NCI-H1105 treated with DMSO at 0.1 percent for 48 hours (cell line): Measurements from ENCODE around the gene MED13L.

Source experiments
- DNase-seq: peaks from one replicate; lab custom pipeline; 2025; lab: John Stamatoyannopoulos, UW

The MED13L gene

DNA sequence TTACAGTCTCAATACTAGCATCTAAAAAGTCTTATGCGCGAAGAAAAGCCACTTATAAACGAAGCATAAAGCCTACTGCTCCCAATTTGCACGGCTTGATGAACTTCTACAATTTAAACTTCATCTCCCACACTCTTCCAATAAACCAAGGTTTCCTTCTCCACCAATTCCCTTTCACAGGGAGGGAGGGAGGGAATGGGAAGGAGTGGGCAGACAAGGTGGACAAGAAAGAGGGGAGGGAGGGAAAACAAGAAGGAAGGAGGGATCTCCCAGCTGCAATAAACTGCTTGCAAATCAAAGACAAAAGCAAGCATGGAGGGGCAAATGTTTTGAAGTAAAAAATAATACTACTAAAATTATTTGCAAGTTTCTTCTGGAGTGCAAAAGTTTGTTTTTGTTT lies 64.5 kb downstream of the MED13L start:
- no peak for DNase-seq

DNA sequence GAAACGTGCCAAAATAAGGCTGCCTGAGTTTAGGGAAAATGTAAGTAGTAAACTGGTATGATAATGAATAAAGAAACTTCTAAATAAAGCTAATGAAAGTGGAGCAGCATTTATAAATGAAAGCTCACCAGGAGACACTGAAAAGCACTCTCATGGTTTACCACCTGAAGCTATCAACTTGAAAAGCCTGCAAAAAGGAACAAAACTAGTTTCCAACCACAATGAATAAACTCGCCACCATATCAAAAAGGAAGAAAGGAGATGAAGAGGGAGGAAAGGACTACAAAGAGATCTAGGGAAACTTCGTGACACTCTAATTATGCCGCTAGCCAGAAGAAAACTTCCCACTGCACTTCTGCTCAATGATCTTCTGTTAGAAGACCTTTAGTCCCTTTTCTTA lies 66.7 kb downstream of the MED13L start:
- DNase-seq = no peak

DNA sequence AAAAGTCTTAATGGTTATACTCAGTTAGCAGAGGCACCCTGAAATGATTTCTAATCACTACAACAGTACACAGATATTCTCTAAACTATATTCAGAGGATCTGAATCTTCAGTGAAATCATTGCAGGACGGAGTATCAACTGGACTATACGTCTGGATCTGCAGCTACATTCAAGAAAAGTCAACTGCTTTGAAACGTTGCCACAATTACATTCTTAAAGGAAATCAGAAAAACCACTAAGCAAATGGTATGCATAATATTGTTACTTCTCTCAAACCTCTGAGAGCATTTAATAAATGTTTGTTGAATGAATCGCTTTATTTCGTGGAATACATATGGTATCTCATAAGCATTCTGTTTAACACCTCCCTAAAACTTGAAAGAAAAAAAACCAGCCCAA lies 67.4 kb downstream of the MED13L start:
- no peak for DNase-seq

DNA sequence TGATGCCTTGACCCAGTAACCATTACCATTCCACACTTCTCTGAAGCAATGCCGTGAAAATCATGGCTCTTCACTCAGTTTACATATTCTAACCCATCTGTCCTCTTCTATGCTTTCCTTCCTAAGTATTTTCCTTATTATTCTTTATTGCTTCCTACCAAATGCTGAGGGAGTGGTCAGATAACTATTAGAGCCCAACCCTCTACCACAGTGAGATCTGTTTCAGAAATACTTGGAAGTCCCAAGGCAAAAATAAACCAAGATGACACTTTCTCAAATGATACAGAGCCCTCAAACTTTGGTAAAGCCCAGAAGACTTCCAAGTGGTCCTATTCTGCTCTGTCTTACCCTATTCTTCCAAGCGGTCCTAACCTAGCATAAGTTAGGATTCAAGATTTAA lies 68.0 kb downstream of the MED13L start:
- DNase-seq = no peak

DNA sequence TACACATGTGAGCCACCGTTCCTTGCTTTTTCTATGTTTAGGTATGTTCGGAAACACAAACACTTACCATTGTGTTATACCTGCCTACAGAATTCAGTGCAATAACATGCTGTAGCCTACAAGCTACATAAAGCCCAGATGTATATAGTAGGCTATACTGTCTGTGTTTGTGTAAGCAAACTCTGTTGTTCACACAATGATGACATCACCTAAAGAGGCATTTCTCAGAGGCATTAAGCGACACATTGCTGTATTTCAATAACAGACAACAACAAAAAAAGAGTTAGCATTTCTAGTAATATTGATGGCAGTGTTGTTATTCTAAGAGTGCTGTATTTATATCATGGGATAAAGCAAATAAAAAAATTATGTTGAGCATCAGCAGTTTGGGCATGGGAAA lies 70.2 kb downstream of the MED13L start:
- no peak for DNase-seq

DNA sequence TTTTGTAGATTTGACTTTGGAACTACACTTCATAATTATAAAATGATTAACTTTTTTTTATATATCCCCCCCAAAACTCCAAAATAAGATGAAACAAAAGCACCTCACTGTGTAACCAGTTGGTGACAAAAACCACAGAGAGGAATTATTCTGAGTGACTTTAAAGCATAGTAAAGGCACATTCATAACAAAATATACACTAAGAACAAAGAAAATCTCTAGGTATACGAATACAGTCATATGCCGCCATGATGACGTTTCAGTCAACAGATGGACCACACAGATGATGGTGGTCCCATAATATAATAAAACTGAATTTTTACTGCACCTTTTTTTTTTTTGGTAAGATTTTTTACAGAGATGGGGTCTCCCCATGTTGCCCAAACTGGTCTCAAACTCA lies 70.7 kb downstream of the MED13L start:
- no peak for DNase-seq

DNA sequence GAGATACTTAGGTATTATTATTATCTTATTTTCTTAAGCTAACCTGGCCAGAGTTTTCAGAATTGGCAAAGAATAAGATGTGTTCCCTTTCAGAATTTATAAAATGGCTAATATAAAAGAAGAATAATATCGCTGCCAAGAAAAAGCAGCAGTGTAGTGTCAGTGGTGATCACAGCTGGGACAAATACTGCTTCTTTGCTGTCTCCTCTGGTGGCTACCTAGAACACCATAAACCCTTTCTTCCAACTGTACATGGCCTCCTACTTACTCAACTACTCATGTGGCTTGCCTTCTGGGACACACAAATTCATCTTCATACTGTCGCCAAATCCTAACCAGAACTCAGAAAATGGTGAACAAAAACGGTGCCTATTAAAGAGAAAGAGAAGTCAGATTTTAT lies 72.7 kb downstream of the MED13L start:
- no peak for DNase-seq

DNA sequence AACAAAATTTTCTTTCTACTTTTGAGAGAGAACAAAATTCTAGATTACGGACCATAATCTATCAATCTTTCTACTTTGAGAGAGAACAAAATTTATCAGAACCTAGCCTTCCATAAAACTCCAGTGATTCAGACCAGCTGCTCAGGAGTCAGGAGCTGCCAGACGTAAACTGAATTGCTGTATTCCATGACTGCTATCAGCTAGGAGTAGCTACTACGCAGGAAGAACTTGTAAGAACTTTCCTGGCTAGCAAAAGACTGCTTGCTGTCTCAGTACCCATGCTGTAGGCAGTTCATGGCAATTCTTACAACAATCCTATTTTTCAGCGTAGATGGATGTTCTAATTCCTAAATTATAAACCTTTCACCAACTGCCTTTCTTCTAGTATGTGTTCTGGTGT lies 73.3 kb downstream of the MED13L start:
- DNase-seq = no peak

DNA sequence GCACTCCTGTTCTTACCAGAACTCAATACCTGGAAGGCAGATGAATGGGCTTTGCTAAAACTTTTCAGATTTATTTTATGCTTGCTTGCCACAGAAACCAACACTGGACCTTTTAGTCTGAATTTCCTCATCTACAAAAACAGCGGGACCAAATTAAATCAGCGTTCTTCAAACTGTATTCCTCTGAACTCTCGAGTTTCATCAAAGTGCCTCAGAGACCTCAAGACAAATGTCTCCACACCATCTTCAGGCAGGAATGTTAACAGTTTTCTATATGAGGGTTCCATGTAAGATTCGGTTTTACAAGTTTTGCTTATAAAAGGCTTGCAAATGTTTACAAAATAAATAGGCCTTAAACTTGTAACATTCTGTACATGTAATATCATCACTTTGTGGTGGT lies 74.6 kb downstream of the MED13L start:
- DNase-seq = no peak

DNA sequence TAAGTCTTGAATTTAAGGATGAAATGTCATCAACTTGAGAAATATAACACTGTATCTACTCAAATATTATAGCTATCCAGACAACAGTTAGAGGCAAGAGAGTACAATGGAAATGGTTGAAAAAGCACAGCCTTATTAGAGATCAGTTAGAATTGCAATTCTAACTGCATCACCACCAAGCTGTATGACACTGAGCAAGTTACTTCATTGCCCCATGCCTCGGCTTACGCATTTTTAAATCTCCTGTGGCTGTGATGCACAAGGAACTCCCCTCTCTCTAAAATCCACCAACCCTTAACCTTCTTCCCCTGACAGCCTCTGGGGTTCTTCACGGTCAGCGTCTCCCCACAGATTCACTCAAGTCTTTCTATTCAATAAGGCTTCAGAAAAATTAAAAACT lies 75.1 kb downstream of the MED13L start:
- DNase-seq = no peak

DNA sequence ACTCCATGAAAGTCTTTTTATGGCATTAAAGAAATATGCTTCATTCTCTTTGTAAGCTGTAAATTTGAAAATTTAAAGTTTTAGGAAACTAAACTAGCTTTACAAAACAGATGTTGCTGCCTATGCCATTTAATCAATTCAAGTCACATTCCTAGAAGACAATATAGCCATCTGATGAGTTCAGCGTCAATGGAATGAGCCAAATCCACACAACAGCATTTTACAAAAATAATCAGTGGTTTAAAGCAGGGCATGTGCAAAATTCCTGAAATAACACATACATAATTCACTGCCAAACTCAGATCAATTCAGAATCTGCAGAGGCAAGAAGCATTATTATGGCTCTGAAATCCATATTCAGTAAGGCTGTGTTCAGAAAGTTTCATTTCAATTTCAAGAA lies 75.6 kb downstream of the MED13L start:
- no peak for DNase-seq

DNA sequence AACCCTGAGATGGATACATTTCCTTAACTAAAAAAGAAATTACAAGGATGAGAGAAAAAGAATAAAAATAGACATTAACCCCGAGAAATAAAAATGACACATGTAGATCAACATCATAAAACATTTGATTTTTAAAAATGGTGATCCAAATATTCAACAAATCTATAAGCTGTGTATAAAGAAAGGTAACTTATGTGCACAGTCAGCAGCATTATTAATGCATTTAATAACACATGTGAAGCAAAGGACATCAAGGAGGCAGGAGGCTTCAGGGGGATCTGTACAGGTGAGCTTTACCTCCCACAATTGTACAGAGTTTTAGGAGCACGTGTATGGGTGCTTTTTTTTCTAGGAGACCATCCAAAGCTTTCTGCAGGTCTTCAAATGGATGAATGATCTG lies 76.1 kb downstream of the MED13L start:
- DNase-seq = no peak

DNA sequence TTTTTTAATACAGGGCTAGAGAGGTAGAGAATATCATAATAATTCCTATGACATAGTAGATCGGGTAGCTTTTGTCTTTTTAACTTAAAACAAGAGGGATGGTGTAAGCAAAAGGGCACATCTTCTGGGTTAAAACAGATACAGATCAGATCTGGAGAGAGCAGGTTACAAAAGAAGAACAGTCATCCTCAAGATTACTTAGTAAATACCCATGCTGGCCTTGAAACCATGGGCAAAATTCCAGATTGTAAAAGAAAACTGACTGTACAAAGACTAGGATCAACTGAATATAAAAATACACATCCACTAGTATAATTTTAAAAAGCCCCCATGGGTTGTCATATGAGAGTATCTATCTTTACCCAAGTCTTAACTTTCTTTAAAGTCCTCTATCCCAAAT lies 76.7 kb downstream of the MED13L start:
- DNase-seq = no peak

DNA sequence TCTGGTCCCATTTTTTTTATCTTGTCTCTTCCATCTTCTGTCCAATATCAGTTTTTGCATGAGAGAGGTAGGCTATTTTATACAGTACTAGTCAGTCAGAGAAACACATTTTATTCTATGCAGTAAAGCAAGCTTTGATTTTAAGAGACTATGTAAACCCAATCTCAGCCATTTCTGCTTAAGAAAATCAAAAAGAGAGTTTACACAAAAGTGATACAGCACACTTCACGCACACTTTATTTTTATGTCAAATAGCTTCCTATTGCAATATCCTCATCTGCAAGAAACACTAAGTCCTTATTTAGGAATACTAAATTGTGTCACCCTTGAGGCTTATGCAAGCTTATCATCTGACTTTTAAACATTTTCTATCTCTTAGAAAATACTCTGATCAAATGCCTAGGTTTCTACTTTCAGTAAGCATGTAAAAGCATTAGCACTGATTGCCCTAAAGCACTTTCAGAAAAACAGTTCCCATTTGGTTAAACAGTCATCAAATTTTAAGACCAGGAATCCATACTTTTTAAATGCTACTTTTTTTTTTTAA lies 78.3 kb downstream of the MED13L start:
- DNase-seq = no peak

DNA sequence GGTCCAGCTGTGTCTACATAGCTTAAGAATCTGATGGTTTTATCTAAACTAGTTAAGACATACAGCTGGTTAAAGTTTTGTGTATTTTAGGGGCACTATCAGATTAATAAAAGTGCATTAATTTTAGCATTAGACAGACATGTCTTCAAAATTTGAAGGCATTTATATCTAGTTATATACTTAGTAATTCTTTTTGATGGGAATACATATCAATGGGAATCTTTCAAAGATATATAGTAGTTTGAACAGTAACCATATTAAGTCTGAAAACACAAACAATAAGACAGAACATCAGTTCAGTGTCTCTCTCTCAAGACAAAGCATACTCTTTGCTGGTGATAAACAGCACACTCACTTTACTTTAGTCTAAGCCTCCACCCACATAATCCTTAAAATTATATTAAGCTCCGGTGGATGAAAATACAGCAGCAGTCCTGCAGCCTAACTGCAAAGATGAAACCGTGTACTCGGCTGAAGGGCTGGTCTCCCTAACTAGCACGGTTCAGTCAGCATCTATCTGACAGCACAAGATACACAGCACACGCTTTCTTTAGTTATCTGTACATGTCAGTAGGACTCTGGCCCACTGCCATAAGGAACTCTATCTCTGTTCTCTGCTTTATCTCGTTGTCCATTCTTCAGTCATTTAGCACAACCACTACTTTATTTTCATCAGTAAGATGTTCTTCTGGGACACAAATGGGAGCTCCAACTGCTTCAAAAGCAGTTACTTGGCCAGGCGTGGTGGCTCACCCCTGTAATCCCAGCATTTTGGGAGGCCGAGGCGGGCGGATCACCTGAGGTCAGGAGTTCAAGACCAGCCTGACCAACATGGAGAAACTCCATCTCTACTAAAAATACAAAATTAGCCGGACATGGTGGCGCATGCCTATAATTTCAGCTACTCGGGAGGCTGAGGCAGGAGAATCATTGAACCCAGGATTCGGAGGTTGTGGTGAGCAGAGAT lies 80.5 kb downstream of the MED13L start:
- DNase-seq = no peak

DNA sequence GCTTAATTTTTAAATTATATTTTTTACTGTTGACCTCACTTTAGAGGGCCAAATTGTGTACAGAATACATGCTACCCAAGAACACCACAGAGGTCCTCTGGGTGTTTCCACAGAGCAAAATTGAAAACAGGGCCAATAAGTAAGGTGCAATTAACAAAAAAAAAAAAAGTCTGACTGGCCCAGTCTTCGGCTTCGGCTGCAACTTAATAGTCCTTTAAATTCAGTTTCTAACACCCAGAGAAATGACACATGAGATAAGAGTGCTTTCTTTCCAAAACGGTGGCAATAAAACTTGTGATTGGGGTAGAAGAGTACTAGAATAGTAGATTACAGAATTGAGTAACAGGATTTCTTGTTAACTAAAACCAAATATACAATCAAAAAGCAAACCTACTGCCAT lies 81.3 kb downstream of the MED13L start:
- DNase-seq = no peak

DNA sequence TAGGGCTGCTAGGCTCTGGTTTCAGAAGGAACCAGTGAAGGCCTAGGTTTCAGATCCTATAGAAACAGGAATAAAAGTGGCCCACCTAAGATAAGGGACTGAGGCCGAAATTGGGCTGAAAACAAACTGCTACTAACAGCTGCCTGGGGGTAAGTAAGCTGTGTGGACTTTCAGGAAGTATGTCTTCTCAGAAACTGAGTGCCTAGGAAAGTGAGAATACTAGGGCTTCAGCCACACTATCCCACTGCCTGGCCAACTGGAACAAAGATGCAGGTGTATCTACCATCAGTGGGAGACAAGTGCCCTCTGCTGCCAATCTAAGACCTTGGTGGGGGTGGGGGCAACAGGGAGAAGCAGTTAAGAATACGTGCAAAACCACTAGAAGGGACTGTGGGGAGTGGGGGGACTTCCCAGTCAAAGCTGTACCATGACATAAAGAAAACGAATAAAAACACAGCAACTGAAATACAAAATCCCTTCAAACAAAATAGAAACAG lies 82.5 kb downstream of the MED13L start:
- no peak for DNase-seq

DNA sequence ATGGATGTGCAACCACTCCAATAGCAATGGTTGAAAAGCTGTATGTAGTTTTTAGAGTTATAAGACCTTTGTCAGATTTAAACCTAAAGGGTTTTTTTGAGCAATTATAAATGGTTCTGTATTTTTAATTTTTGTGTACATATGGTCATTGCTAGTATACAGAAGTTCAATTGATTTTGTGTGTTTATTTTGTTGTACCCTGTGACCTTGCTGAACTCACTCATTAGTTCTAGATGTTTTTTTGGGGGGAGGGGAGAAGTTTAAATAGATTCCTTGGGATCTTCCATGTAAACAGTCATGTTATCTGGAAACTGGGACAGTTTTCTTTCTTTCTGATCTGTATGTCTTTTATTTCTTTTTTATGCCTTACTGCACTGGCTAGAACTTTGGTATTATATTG lies 87.8 kb downstream of the MED13L start:
- no peak for DNase-seq

DNA sequence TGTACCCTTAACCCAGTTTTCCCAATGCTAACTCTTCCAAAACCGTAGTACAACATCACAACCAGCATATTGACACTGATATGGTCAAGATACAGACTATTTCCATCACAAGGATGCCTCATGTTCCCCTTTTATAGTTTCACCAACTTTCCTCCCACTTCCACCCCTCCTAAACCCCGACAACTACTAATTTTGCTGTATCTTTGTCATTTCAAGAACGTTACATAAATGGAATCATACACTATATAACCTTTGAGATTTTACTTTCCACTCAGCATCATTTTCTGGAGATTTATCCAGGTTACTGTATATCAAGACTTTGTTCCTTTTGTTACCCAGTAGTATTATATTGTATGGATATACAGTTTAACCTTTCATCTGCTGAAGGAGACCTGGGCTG lies 88.9 kb downstream of the MED13L start:
- no peak for DNase-seq

DNA sequence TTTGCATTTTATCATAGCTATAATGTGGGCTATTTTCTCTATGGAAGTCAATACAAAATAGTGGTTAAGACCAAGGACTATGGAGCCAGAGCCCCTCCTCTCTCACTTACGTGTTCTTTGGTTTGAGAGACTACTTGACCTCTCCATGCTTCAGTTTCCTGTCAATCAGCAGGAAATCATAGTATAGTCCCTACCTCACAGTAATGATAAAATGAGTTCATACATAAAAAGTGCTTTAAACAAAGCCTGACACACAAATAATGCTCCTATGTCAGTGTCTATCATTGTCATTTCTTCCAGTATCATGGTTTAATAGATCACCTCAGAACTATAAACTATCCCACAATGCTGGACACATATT lies 90.4 kb downstream of the MED13L start:
- DNase-seq = no peak

DNA sequence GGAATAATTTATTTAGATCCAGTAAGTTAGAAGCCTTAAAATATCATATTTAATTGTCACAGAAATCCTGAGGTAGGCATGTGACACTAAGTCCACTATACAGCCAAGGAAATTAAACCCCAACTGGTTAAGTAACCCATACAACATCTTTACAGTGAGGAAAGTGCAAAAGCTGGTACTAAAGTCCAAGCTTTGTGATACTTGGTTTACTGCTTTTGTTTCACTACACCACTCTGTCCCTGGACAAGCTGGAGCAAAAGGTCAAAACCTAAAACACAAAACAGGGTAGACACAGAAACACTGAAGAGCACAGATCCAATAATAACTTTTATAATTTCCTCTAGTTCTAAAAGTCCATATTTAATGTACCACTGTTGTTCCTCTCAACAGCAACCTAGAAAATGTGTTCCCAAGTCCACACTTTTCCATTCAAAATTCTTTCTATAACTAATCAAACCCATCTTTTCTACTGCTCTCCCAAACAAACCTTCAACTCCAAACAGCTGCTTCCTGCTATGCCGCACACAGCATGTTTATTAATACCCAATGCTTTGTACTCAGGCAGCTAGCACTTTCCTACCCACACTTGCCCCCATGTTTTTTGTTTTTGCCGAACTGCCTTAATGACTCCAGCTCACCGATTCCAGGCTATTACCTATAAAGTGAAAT lies 90.9 kb downstream of the MED13L start:
- no peak for DNase-seq

DNA sequence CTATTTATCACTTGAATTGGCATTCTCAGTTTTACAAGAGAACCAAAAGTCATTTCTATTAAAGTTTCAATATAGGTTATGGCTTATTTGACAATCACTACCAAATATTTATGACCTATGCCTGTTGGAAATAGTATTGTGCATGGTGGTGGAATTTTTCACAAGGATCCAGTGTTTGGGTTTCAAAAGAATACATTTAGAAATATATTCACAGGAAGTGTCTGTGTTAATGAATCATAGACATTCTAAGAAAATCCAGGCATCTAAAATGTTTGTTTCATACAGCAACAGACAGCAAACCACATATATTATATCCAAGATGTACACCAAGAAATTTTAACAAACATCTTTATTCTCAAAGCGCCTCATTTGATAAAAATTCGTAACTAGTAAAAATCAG lies 92.7 kb downstream of the MED13L start:
- no peak for DNase-seq

DNA sequence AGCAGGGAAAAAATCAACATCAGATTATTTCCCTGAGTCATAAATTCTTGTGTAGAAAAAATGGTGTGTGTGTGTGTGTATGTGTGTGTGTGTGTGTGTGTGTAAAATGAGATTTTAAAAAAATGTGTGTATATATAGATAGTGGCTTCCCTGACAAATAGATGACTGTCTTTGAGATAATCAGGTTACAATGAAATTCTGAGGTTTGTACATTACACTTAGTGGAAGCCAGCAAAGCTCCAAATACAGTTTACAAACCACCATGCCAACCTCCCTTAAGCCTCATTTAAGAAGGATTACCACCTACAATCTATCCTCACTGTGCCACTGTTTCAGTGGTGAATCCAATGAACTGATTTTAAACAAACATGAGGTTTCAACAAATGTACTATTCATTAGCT lies 93.8 kb downstream of the MED13L start:
- no peak for DNase-seq
